Fibroblast of mammary gland (primary cell): ENCODE measurements around the gene PRKN.
A peak's percentile ranks its signal among the peaks of the same experiment; 100 is the strongest.

Experiments
- DNase-seq: peaks from one replicate; pipeline ENCODE4 v3.0.0-alpha.2; 2010; ENCODE audit warnings: low read depth
- H3K4me3 ChIP-seq: 2 replicates; pipeline ENCODE4 v1.5.1; 2011; ENCODE audit warnings: low read depth, mild to moderate bottlenecking, low read length, moderate library complexity; ENCODE audit not compliant: control insufficient read depth
- TF ChIP-seq, protein P1 (sequence below): conservative IDR thresholded peaks from 2 replicates; pipeline ENCODE4 v1.5.1; 2011; ENCODE audit warnings: low read depth, low read length, inconsistent platforms; ENCODE audit not compliant: control insufficient read depth, insufficient read depth

Gene PRKN

DNA sequence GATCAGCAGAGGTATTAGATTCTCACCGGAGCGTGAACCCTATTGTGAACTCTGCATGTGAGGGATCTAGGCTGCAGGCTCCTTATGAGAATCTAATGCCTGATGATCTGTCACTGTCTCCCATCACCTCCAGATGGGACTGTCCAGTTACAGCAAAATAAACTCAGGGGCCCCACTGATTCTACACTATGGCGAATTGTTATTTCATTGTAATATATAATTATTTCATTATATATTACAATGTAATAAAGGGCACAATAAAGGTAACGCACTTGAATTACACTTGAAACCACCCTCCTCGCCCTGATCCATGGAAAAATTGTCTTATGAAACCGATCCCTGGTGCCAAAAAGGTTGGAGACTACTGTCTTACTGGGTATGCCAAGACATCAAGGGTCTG, 18.6 kb downstream of the PRKN start:
- no peak overlapping the region for H3K4me3 ChIP-seq
- no peak for DNase-seq
- TF ChIP-seq, protein P1, sequence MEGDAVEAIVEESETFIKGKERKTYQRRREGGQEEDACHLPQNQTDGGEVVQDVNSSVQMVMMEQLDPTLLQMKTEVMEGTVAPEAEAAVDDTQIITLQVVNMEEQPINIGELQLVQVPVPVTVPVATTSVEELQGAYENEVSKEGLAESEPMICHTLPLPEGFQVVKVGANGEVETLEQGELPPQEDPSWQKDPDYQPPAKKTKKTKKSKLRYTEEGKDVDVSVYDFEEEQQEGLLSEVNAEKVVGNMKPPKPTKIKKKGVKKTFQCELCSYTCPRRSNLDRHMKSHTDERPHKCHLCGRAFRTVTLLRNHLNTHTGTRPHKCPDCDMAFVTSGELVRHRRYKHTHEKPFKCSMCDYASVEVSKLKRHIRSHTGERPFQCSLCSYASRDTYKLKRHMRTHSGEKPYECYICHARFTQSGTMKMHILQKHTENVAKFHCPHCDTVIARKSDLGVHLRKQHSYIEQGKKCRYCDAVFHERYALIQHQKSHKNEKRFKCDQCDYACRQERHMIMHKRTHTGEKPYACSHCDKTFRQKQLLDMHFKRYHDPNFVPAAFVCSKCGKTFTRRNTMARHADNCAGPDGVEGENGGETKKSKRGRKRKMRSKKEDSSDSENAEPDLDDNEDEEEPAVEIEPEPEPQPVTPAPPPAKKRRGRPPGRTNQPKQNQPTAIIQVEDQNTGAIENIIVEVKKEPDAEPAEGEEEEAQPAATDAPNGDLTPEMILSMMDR = no peak

DNA sequence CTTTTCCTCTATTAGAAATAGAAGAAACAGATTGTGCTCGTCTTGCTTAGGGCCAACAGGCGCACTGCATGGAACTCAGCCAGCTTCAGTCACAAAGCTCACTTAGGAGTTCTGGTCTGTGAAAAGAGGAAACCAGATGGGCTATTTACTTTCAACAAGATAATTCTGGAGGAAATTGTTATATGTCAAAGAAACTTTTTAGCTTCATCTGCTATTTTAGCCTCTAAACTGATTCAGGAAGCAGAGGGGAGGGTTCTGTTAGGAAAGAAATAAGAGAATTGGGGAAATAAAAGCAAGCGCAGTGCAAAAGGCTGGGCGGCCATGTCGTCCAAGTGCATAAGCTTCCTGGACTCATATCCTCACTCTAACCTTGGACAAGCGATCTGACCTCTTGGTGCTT, 21.3 kb downstream of the PRKN start:
- no peak overlapping the region for H3K4me3 ChIP-seq
- TF ChIP-seq, protein P1 = no peak
- peak; percentile 10 for DNase-seq

DNA sequence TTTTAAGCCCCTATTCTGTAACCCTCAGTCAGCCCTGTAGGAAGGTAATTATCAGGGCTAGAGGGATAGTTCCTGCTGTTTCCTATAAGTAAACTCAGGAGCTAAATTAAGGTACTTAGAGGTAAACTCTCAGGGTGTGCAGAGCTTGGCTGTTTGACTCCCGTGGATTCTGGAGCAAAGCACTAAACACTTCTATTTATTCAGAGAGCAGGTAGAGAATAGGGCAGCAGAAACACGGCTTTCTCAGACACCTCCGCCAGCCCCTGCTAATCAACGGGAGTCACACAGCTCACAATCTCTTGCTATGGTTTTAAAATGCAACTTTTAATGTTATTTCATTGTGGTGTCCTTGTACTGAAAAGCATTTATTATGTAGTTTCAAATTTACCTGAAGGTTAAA, 21.8 kb downstream of the PRKN start:
- TF ChIP-seq, protein P1 = no peak
- H3K4me3 ChIP-seq = no peak overlapping the region
- DNase-seq = no peak

DNA sequence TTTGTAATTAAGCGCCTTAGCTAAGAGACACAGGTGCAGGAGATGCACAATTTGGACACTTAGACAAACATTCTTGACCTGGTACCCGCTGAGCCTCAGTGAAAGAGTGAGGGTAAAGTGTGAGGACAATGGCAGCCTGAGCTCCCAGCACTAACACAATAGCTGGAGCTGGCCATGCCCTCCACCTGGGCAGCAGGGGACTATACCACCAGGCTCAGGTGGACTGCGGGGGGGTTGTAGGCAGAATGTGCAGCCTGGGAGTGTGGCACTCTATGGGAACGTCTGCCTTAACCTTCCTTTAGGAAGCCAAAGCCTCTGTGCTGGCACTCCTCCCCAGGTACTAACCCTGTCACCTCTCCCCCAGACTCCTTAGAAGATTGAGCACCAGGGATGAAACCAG, 23.6 kb downstream of the PRKN start:
- H3K4me3 ChIP-seq = no peak overlapping the region
- TF ChIP-seq, protein P1 = no peak
- no peak for DNase-seq

DNA sequence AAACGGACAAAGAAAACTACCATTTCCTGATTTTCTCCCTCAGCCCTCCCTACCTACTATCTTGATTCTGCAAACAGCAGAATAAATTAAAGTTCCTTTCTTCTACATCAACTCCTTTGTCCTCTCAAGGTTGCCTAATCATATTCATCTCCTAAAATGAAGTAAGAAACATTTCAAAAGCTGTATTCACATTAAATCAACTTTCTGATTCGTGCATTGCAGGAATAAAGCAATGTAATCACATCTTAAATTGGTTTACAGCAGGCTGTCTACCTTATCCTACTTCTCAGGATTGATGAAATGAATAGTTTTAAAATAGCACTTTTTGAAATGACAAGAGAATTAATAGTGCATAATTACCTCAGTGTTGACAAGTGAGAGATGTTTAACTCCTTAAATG, 25.1 kb downstream of the PRKN start:
- DNase-seq = no peak
- H3K4me3 ChIP-seq = no peak overlapping the region
- TF ChIP-seq, protein P1 = no peak

DNA sequence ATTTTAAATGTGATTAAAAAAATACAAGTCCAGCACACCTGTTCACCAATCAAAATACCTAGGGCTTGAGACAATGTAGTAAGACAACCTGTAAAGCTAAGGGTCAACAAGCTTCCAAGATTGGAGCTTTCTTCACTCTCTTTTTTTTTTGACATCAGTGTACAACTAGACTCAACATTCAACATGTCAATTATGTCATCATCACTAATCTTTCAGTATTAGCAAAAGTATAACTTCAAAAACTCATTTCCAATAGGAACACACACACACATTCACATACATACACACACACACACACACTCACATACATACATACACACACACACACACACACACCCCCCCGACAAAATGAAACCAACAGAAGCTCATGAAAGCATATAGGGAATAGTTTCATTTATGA, 26.0 kb downstream of the PRKN start:
- DNase-seq = no peak
- H3K4me3 ChIP-seq = no peak overlapping the region
- TF ChIP-seq, protein P1 = no peak

DNA sequence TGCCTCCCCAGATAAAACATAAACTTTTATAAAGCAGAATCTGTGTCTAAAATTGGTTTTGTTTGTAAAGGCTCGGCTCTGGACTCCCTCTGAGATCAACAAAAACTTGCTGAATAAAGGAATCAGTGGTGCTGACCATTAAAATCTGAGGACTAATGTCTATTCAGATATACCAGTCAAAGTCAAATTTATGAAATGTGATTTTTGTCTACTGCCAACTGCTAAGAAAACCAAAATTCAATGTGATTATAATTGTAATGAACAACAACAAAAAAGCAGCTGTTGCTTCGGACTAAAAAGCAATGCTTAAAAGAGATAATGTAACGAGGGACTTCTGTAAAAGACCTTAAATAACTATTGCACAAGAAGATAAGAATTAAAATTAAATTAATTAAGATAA, 26.6 kb downstream of the PRKN start:
- TF ChIP-seq, protein P1 = no peak
- DNase-seq = no peak
- no peak overlapping the region for H3K4me3 ChIP-seq
